PC-3 (cell line): ENCODE data around the gene TBL3.

Experiments used
- CTCF ChIP-seq: fragments of 300-600 bp; sonication (generic); conservative IDR thresholded peaks from 2 replicates; pipeline ENCODE4 v1.5.1; 2017; ENCODE audit warnings: antibody characterized with exemption, low read depth, mild to moderate bottlenecking, low read length
- EZH2 ChIP-seq: fragments of 300-600 bp; sonication (generic); IDR thresholded peaks from one replicate; pipeline ENCODE4 v1.6.1; 2017; ENCODE audit warnings: antibody characterized with exemption, mild to moderate bottlenecking, low read length; ENCODE audit not compliant: unreplicated experiment
- EZH2phosphoT487 ChIP-seq: fragments of 300-600 bp; sonication (generic); IDR thresholded peaks from 2 replicates; pipeline ENCODE4 v1.6.1; 2018; ENCODE audit warnings: mild to moderate bottlenecking, antibody characterized with exemption, low read length, borderline replicate concordance

GRCh38 chr16:1926271-1926670 is 45.6 kb upstream of the TBL3 start:
- TF ChIP-seq CTCF (no peak), EZH2 (no peak), EZH2phosphoT487 (no peak)
